Central memory CD4-positive, alpha-beta T cell (primary cell): Measurements from ENCODE around the gene GGA3.
"Not testable (repeated sequence)": the region's sequence is repeated elsewhere in the genome, so short reads cannot be mapped to it uniquely, and the experiment has no call there.

Experiments
- DNase-seq: peaks from one replicate; pipeline ENCODE4 v3.0.0; 2022
- total RNA-seq, 3 experiments: gene quantifications; one replicate each; lab custom pipeline; 2026; lab: John Stamatoyannopoulos, UW

The GGA3 gene
- 88.1 to 96.9 (median 93.3) reads per million in 3 experiments for total RNA-seq

- DNase-seq: peak; percentile 96
Observed at GRCh38 chr17:75261336-75262111, at the start of gene GGA3, which contains the start of gene MRPS7. GGA3 (minus strand) TSS chr17:75261606; CDS start chr17:75261587, 19 bp downstream. MRPS7 (plus strand) TSS chr17:75261879; CDS start chr17:75261901, 22 bp downstream.

DNA sequence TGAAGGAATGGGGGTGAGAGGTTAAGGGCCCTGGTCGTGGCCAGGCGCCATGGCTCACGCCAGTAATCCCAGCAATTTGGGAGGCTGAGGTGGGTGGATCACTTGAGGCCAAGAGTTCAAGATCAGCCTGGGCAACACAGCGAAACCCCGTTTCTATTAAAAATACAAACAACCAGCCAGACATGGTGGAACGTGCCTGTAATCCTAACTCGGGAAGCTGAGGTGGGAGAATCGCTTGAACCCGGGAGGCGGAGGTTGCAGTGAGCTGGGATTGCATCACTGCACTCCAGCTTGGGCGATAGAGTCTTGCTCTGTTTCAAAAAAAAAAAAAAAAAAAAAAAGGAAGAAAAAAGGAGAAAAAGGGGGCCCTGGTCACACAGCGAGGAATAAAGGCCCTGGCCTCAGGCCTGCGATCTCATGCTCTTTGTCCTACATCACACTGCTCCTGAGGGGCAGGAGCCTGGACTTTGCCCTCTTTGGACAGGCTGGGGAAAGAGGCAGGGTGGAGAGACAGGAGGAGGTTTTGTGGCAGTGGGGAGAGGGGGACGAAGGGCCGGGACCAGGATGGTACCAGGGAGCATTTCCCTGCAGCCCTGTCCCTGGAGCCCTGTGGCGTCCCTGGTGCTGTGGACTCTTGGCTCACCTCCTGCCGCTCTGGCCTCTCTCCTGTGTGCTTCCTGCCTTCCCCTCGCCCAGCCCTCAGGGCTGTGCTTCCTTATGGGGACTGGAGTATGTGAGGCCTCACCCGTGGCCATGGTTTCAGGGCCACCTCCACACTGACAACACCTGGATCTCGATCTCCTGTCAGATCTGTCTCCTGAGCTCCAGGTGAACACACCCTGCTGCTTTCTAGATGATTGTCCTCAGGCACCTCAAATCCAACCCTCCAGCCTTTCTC, 47.6 kb upstream of the GGA3 start:
- no peak for DNase-seq

- DNase-seq: no peak
Observed at GRCh38 chr17:75307957-75308731, 46.7 kb upstream of the GGA3 start.

- DNase-seq: no peak
Observed at GRCh38 chr17:75301502-75302206, 40.2 kb upstream of the GGA3 start.

DNA sequence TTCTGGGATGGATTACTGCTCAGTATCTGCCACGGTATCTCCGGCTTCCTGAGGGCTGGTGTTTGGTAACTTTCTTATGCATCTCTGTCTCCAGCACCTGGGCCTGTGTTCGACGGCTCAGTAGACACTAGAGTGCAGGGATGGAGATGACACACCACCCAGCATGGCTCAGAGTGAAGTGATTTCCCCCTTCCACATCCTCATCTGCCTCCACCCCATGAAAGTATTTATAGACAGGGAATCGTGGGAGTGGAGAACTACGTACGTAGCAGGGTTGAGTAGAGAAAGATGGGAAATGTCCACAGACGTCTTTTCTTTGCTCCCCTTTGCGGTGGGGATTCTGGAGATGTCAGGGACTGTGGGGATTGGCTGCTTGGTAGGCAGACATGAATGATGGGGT, 39.6 kb upstream of the GGA3 start:
- no peak for DNase-seq

DNA sequence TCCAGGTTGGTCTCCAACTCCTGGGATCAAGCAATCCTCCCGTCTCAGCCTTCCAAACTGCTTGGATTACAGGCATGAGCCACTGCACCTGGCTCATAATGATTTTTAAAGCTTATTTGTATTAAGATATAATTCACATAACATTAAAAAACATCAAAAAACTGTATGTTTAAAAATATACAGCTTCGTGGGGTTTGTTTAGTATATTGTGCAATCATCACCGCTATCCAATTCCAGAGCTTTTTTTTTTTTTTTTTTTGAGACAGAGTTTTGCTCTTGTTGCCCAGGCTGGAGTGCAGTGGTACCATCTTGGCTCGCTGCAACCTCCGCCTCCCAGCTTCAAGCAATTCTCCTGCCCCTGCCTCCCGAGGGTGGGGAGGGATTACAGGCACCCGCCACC, 38.9 kb upstream of the GGA3 start:
- no peak for DNase-seq

- DNase-seq: no peak
Observed at GRCh38 chr17:75295201-75296158, 34.1 kb upstream of the GGA3 start.

DNA sequence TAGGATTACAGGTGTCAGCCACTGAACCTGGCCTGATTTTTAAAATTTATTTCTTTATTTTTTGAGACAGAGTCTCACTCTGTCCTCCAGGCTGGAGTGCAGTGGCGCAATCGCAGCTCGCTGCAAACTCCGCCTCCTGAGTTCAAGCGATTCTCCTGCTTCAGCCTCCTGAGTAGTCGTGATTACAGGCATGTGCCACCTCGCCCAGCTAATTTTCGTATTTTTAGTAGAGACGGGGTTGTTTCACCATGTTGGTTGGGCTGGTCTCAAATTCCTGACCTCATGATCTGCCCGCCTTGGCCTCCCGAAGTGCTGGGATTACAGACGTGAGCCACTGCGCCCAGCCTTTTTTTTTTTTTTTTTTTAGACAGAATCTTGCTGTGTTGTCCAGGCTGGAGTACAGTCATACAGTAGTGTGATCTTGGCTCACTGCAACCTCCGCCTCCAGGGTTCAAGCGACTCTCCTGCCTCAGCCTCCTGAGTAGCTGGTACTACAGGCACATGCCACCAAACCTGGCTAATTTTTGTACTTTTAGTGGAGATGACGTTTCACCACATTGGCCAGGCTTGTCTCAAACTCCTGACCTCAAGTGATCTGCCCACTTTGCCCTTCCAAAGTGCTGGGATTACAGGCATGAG, 31.5 kb upstream of the GGA3 start:
- not testable (repeated sequence) for DNase-seq

DNA sequence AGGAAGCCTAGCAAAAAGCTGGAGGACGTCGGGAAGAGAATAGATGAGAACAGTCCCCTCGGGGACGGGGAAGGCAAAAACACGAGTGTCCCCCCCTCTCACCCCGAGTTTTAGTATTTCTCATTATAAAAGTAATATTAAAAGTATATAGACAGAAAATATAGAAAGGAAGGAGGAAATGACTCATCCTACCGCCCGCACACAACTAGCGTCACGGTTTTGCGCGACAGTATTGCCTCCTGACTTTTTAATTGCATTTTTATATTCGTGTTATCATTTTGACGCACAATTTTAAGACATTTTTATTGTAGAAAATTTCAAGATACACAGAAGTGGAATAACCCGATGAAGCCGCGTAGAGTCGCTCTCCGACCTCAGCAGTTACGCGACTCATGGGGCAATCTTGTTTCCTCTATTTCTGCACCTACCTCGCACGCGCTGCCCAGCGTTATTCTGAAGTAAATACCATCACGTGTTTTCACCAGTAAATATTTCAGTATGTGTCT, 28.5 kb upstream of the GGA3 start:
- DNase-seq: peak; percentile 72

DNA sequence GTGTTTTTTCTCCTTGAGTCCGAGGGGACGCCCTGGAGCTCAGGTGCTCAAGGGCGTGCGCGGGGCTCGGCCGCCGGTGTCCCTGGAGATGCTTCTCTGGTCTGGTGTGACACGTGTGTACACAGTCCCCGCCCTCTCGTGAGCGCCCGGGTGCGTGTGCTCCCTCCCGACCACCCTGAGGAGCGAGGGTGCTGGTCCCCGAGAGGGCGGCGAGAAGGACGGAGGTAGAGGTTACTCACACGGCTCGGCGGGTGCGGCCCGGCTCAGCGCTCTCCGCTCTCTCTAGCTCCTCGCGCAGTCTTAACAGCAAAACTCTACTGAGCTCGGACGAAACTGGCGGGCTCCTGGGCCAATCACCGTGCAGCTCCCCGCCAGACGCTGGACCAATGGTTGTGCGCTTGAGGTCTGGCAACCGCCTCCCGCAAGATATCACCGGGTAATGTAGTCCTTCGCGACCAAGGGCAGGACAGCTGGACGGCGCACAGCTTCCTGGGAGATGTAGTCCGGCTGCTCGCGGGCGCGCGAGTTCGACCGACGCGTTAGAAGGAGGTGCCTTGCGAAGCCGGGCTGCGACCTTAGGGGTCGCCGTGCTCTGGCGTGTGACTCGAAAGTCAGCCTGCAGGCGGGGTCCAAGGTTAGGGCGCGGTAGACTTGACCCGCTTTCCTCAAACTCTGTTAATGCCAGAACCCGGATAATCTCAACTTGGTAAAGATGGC, 27.9 kb upstream of the GGA3 start, which contains the start of gene SLC25A19:
Gene SLC25A19, minus strand, starts transcription at position 319 of the 717 bp plus-strand sequence. CDS start 2,669 bp downstream, outside the sequence.
- peak; percentile 97 for DNase-seq

- no peak for DNase-seq
Observed at GRCh38 chr17:75288770-75289114, 27.3 kb upstream of the GGA3 start.

DNA sequence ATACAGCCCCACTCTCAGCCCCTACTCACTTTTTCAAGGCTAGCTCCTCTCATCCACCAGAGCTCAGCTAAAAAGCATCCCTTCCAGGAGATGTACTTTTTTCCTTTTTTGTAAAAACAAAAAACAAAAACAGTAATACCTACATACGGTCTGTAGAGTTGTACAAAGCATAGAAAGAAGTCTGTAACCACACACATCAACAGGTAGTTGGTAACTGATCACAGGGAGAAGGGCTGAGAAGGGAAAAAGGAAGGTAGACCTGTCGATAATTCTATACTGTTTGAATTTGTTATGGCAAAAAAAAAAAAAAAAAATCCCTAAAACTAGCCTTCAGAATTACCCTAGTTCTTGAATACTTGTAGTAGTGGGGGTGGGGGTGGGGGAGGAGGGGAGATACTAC, 27.0 kb upstream of the GGA3 start:
- no peak for DNase-seq

DNA sequence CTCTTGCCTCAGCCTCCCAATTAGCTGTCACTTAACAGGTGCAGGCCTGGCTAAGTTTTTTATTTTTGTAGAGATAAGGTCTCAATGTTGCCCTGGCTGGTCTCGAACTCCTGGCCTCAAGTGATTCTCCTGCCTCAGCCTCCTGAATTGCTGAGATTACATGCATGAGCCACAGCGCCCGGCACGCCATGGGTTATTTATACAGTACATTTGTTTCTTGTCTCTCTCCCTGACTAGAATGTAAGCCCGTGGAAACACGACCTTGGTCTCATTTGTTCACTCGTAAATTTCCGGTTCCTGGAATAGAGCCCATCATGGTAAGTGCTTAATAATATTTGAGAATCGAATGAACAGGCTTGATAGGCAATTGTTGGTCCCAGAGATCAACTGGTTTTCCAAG, 25.8 kb upstream of the GGA3 start:
- no peak for DNase-seq

- DNase-seq: no peak
Observed at GRCh38 chr17:75285123-75285522, 23.7 kb upstream of the GGA3 start.

DNA sequence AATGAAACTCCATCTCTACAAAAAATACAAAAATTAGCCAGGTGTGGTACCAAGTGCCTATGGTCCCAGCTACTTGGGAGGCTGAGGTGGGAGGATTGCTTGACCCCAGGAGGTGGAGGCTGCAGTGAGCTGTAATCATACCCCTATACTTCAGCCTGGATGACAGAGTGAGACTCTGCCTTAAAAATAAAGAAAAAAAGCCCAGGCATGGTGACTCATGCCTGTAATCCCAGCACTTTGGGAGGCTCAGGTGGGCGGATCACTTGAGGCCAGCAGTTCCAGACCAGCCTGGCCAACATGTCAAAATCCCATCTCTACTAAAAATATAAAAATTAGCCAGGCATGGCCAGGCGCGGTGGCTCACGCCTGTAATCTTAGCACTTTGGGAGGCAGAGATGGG, 18.8 kb upstream of the GGA3 start:
- DNase-seq: not testable (repeated sequence)

DNA sequence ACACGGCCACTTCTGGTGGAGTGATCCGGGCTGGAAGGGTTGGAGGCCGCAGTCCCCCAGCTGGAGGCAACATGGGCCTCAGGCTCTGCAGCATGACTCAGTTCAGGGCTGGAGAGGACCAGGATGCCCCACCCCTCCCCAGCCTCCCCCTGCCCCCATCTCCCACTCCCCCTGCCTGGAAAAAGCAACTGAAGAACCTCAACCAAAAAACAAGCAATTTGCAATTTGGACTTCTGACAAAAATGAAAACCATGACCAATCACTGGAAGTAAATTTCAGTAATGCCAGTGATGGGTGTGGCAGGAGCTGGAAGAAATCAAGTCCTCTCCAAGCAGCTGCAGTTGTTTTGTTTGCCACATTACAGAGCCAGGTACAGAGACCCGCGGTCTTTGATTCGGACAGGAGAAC, 16.3 kb upstream of the GGA3 start:
- no peak for DNase-seq

DNA sequence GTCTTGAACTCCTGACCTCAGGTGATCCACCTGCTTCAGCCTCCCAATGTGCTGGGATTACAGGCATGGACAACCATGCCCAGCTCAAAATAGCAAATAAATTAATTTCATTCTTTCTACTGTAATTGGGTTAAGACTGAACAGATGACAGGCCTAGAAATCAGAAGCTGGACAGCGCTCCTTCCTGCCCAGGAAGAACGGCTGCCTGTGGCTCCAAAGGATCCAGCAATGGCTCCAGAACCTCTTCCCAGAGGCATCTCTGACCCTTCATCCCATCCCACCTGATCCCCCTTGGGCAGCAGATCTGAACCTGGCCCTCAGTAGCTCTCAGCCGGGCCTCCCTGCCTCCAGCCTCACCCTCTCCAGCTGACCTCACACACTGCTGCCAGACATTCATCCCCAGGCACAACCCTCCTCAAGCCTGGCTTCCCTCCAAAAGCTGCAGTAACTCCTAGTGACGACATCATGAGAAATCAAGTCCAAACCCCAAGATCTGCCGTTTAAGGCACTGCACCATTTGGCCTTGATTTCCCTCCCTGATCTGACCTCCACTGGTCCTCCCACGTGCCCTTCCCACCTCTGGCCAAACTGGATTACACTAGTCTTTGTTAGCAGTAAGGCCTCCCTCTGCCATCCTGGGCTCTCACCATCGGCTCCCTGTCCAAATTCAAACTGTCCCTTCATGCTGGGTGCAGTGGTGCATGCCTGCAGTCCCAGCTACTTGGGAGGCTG, 12.7 kb upstream of the GGA3 start:
- no peak for DNase-seq

GRCh38 chr17:75272848-75273184, 11.4 kb upstream of the GGA3 start:
- DNase-seq: no peak
